HepG2 (cell line): Measurements from ENCODE around the gene S1PR3.

Experiments
- KAT7 ChIP-seq: IDR thresholded peaks from 2 replicates; pipeline ENCODE4 v1.6.1; 2018; ENCODE audit warnings: borderline replicate concordance, missing compliant biosample characterization
- U2AF1 ChIP-seq: fragments of 200-400 bp; formaldehyde crosslinking; optimal IDR thresholded peaks from 2 replicates; pipeline ENCODE3; 2017; ENCODE audit warnings: mild to moderate bottlenecking, low read depth, low read length
- ZFX ChIP-seq: sonication (generic); formaldehyde crosslinking; IDR thresholded peaks from 2 replicates; pipeline ENCODE4 v1.4.0; 2020; ENCODE audit warnings: mild to moderate bottlenecking, low read depth, missing genetic modification reagents, moderate library complexity
- ZNF326 ChIP-seq: sonication (generic); formaldehyde crosslinking; IDR thresholded peaks from 2 replicates; pipeline ENCODE4 v1.4.0; 2020; ENCODE audit warnings: missing genetic modification reagents, borderline replicate concordance

DNA sequence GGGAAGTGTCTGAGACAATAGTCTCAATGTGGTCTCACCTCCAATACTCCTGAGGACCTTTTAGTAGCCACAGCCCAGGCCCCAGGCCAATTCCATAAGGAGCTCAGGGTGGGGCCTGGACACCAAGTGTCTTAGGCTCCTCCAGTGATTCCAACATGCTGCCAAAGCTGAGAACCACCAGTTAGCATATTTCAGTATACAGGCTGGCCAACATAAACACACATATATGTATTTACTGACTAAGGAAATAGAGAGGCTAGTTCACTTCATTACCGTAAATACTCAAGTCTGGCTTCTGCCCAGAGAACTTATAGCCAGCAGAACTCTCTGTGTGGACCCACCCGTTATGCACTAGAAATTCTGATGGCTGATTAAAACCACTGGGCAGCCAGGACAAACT, 24.1 kb downstream of the S1PR3 start:
- no peak for TF ChIP-seq ZNF326 (CRISPR knock-in tag)
- no peak for TF ChIP-seq U2AF1
- no peak for TF ChIP-seq ZFX
- no peak for TF ChIP-seq KAT7
